ENCODE results near the gene ITGA11. TPM values are rescaled to one million over a fixed set of nuclear protein-coding genes. Genes with fewer than 3 reads are reported as not detected.

Gene ITGA11
- total and polyA plus RNA-seq, 2 experiments from 2014 or later = 0.03 to 0.40 TPM

DNA sequence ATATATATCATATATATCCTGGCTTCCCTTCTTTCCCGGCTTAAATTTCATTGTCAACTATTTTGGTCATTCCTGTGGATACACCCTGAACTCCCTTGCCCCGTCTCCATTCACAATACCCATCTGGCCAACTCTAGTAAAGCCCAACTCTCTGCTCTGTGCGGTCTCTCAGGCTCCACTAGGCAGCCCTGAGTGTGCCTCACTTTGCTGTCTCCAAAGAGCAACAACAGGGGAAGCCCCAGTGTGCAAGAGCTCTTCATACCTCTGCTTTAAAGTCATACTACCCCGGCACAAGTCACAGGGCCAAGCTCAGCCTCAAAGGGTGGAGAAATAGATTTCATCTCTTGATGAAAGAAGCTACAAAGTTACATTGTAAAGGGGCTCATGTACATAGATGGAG is 173.3 kb downstream of the ITGA11 start:
- Histone ChIP-seq H3K27me3 (ENCODE audit: insufficient read depth) (no peaks in the 10 kb centered on the region), H3K4me3 (no peak overlapping the region), H3K9me2 (ENCODE audit: insufficient read depth) (no peaks in the 10 kb centered on the region), H3K27ac (ENCODE audit: low read depth) (peak overlapping the region; percentile 55; the same call in 1 of the 2 replicates), H3F3A (replicated peaks; ENCODE audit: low read depth) (no peaks in the 10 kb centered on the region), H3K4me1 (ENCODE audit: insufficient read depth) (peaks cover 10% of the 10 kb centered on the region), H4K20me1 (replicated peaks; ENCODE audit: insufficient read depth) (no peaks in the 10 kb centered on the region), H3K4me2 (no peak overlapping the region), H2AFZ (0 out of 2 replicates have a peak overlapping the region, but pooled peaks have one; percentile 43), H3K79me2 (replicated peaks; ENCODE audit: insufficient read depth) (no peaks in the 10 kb centered on the region), H3K36me3 (ENCODE audit: insufficient read depth) (no peaks in the 10 kb centered on the region)
- no peaks in the 10 kb centered on the region for H3K27me3 Mint-ChIP-seq (ENCODE audit: insufficient read depth, low read depth, poor library complexity)
- H3K4me1 Mint-ChIP-seq = peaks cover 20% of the 10 kb centered on the region; the same call in 2 of the 3 replicates
- H3K4me3 Mint-ChIP-seq = no peak overlapping the region
- TF ChIP-seq JUNB (IDR thresholded peaks at IDR 0.05; ENCODE audit: unreplicated experiment) = no peak
- no peak for TF ChIP-seq ZNF331 (CRISPR knock-in tag; IDR thresholded peaks at IDR 0.05; ENCODE audit: low read depth)
- no peak for TF ChIP-seq REST (IDR thresholded peaks at IDR 0.05; ENCODE audit: unreplicated experiment)
- no peak for TF ChIP-seq EZH2 (IDR thresholded peaks at IDR 0.05; ENCODE audit: low read depth, unreplicated experiment)
- TF ChIP-seq, protein P1, sequence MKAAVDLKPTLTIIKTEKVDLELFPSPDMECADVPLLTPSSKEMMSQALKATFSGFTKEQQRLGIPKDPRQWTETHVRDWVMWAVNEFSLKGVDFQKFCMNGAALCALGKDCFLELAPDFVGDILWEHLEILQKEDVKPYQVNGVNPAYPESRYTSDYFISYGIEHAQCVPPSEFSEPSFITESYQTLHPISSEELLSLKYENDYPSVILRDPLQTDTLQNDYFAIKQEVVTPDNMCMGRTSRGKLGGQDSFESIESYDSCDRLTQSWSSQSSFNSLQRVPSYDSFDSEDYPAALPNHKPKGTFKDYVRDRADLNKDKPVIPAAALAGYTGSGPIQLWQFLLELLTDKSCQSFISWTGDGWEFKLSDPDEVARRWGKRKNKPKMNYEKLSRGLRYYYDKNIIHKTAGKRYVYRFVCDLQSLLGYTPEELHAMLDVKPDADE (IDR thresholded peaks at IDR 0.05) = no peak
- no peak for TF ChIP-seq POLR2AphosphoS5 (IDR thresholded peaks at IDR 0.05; ENCODE audit: low read depth)
- TF ChIP-seq, protein P2, sequence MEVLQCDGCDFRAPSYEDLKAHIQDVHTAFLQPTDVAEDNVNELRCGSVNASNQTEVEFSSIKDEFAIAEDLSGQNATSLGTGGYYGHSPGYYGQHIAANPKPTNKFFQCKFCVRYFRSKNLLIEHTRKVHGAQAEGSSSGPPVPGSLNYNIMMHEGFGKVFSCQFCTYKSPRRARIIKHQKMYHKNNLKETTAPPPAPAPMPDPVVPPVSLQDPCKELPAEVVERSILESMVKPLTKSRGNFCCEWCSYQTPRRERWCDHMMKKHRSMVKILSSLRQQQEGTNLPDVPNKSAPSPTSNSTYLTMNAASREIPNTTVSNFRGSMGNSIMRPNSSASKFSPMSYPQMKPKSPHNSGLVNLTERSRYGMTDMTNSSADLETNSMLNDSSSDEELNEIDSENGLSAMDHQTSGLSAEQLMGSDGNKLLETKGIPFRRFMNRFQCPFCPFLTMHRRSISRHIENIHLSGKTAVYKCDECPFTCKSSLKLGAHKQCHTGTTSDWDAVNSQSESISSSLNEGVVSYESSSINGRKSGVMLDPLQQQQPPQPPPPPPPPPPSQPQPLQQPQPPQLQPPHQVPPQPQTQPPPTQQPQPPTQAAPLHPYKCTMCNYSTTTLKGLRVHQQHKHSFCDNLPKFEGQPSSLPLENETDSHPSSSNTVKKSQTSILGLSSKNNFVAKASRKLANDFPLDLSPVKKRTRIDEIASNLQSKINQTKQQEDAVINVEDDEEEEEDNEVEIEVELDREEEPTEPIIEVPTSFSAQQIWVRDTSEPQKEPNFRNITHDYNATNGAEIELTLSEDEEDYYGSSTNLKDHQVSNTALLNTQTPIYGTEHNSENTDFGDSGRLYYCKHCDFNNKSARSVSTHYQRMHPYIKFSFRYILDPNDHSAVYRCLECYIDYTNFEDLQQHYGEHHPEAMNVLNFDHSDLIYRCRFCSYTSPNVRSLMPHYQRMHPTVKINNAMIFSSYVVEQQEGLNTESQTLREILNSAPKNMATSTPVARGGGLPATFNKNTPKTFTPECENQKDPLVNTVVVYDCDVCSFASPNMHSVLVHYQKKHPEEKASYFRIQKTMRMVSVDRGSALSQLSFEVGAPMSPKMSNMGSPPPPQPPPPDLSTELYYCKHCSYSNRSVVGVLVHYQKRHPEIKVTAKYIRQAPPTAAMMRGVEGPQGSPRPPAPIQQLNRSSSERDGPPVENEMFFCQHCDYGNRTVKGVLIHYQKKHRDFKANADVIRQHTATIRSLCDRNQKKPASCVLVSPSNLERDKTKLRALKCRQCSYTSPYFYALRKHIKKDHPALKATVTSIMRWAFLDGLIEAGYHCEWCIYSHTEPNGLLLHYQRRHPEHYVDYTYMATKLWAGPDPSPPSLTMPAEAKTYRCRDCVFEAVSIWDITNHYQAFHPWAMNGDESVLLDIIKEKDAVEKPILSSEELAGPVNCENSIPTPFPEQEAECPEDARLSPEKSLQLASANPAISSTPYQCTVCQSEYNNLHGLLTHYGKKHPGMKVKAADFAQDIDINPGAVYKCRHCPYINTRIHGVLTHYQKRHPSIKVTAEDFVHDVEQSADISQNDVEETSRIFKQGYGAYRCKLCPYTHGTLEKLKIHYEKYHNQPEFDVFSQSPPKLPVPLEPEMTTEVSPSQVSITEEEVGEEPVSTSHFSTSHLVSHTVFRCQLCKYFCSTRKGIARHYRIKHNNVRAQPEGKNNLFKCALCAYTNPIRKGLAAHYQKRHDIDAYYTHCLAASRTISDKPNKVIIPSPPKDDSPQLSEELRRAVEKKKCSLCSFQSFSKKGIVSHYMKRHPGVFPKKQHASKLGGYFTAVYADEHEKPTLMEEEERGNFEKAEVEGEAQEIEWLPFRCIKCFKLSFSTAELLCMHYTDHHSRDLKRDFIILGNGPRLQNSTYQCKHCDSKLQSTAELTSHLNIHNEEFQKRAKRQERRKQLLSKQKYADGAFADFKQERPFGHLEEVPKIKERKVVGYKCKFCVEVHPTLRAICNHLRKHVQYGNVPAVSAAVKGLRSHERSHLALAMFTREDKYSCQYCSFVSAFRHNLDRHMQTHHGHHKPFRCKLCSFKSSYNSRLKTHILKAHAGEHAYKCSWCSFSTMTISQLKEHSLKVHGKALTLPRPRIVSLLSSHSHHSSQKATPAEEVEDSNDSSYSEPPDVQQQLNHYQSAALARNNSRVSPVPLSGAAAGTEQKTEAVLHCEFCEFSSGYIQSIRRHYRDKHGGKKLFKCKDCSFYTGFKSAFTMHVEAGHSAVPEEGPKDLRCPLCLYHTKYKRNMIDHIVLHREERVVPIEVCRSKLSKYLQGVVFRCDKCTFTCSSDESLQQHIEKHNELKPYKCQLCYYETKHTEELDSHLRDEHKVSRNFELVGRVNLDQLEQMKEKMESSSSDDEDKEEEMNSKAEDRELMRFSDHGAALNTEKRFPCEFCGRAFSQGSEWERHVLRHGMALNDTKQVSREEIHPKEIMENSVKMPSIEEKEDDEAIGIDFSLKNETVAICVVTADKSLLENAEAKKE (CRISPR knock-in tag; IDR thresholded peaks at IDR 0.05) = no peak
- TF ChIP-seq EZH2phosphoT487 (IDR thresholded peaks at IDR 0.05; ENCODE audit: unreplicated experiment) = no peak
- TF ChIP-seq NANOG (IDR thresholded peaks at IDR 0.05; ENCODE audit: borderline replicate concordance) = no peak
- no peak for TF ChIP-seq ZNF114 (CRISPR knock-in tag; IDR thresholded peaks at IDR 0.05)
- TF ChIP-seq CREB1 (CRISPR knock-in tag; IDR thresholded peaks at IDR 0.05; ENCODE audit: low read depth) = no peak
- TF ChIP-seq, protein P3, sequence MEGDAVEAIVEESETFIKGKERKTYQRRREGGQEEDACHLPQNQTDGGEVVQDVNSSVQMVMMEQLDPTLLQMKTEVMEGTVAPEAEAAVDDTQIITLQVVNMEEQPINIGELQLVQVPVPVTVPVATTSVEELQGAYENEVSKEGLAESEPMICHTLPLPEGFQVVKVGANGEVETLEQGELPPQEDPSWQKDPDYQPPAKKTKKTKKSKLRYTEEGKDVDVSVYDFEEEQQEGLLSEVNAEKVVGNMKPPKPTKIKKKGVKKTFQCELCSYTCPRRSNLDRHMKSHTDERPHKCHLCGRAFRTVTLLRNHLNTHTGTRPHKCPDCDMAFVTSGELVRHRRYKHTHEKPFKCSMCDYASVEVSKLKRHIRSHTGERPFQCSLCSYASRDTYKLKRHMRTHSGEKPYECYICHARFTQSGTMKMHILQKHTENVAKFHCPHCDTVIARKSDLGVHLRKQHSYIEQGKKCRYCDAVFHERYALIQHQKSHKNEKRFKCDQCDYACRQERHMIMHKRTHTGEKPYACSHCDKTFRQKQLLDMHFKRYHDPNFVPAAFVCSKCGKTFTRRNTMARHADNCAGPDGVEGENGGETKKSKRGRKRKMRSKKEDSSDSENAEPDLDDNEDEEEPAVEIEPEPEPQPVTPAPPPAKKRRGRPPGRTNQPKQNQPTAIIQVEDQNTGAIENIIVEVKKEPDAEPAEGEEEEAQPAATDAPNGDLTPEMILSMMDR (conservative IDR thresholded peaks at IDR 0.05; ENCODE audit: low read depth in 2 of 2) = no peak
- no peak for TF ChIP-seq STAT1 (IDR thresholded peaks at IDR 0.05; ENCODE audit: unreplicated experiment)
- no peak for DNase-seq (ENCODE audit: low spot score)
- no peaks in the 10 kb centered on the region for H3K9me3 Mint-ChIP-seq
- no peaks in the 10 kb centered on the region for H3K36me3 Mint-ChIP-seq (ENCODE audit: low read depth)
- H3K27ac Mint-ChIP-seq = 0 out of 2 replicates have a peak overlapping the region, but pooled peaks have one; percentile 34
- ATAC-seq = no peak; the same call in 2 of the 3 replicates

All from GM23338 (cell line).